ENCODE results near the gene KCTD18. TPM values are rescaled to one million over a fixed set of nuclear protein-coding genes. Genes with fewer than 3 reads are reported as not detected.

Gene KCTD18
- total and polyA plus RNA-seq, 12 donors, result 5.9 to 83.2 (median 19.9) TPM

GRCh38 chr2:200534572-200534971, 24.7 kb upstream of the KCTD18 start:
- H3K36me3 ChIP-seq (replicated peaks in 1 of 2), result no peaks in the 10 kb centered on the region
- intact Hi-C loops (cut with DNase I), result no loop called here

GRCh38 chr2:200533754-200534153, 23.9 kb upstream of the KCTD18 start:
- Histone ChIP-seq H3K4me1 (replicated peaks in 1 of 2) (no peaks in the 10 kb centered on the region), H3K4me3 (no peak overlapping the region), H3K27me3 (no peaks in the 10 kb centered on the region), H3K9me3 (replicated peaks in 1 of 3) (peaks cover 0 to under 1% (median 0%) of the 10 kb centered on the region in 3 donors), H3K27ac (no peak overlapping the region), H3K36me3 (replicated peaks in 1 of 2) (no peaks in the 10 kb centered on the region)
- DNase-seq, result no peak
- TF ChIP-seq CTCF (IDR thresholded peaks at IDR 0.05) (no peak), POLR2A (IDR thresholded peaks at IDR 0.05) (no peak)
- intact Hi-C loops (cut with DNase I), result no loop called here
- 74 to 83% (median 81%) methylated on average over 2 of the region's 2 CpGs for WGBS, 4 donors

More at GRCh38 chr2:200534572-200534971, 24.7 kb upstream of the KCTD18 start:
- DNase-seq, result no peak
- TF ChIP-seq POLR2A (IDR thresholded peaks at IDR 0.05), result no peak
- no peak for TF ChIP-seq CTCF (IDR thresholded peaks at IDR 0.05)
- no peaks in the 10 kb centered on the region for H3K4me1 ChIP-seq (replicated peaks in 1 of 2)
- H3K9me3 ChIP-seq (replicated peaks in 1 of 3), result peaks cover 0 to 4% (median 0%) of the 10 kb centered on the region in 3 donors
- no peak overlapping the region for H3K4me3 ChIP-seq
- no peak overlapping the region for H3K27ac ChIP-seq
- H3K27me3 ChIP-seq, result no peaks in the 10 kb centered on the region

- no peaks in the 10 kb centered on the region for H3K36me3 ChIP-seq (replicated peaks in 1 of 2)
- no peak for TF ChIP-seq CTCF (IDR thresholded peaks at IDR 0.05)
- no peak for TF ChIP-seq POLR2A (IDR thresholded peaks at IDR 0.05)
- no peaks in the 10 kb centered on the region for H3K27me3 ChIP-seq
- no peak overlapping the region for H3K27ac ChIP-seq
- peaks cover 7 to 15% of the 10 kb centered on the region in 2 donors for H3K4me1 ChIP-seq (replicated peaks in 1 of 2)
- H3K9me3 ChIP-seq (replicated peaks in 1 of 3), result no peaks in the 10 kb centered on the region
- 90 to 94% (median 90%) methylated on average over 2 to 3 of the region's 3 CpGs for WGBS, 4 donors
- no peak overlapping the region for H3K4me3 ChIP-seq
- DNase-seq, result no peak
- intact Hi-C loops (cut with DNase I), result no loop called here
Measured at GRCh38 chr2:200528228-200528627, 18.4 kb upstream of the KCTD18 start.

GRCh38 chr2:200525882-200526651, 16.2 kb upstream of the KCTD18 start, which contains the start of gene SGO2:
TSS of gene SGO2 (plus strand) at chr2:200526207. CDS start at chr2:200532976, 6,769 bp downstream.
- TF ChIP-seq CTCF (IDR thresholded peaks at IDR 0.05), result no peak
- peak; percentile 32 to 54 for TF ChIP-seq POLR2A (IDR thresholded peaks at IDR 0.05)
- H3K27me3 ChIP-seq, result no peaks in the 10 kb centered on the region
- H3K9me3 ChIP-seq (replicated peaks in 1 of 3), result no peaks in the 10 kb centered on the region
- WGBS, 4 donors, result 0 to 1% (median 0%) methylated on average over 29 to 56 of the region's 56 CpGs
- intact Hi-C loops (cut with DNase I), result no loop called here
- H3K4me3 ChIP-seq, result peak within 1 kb of the TSS in 3 of 4 donors; percentile 7 to 64 (median 54)
- DNase-seq, result peak; percentile 93 to 97 (median 95)
- peaks cover 7 to 15% of the 10 kb centered on the region in 2 donors for H3K4me1 ChIP-seq (replicated peaks in 1 of 2)
- peak within 1 kb of the TSS in 2 of 5 donors; percentile 39 to 53 for H3K27ac ChIP-seq
- no peaks in the 10 kb centered on the region for H3K36me3 ChIP-seq (replicated peaks in 1 of 2)

All from adrenal gland (tissue), 12 donors.